Measurements from ENCODE around the gene ST3GAL2.
A peak's percentile ranks its signal among the peaks of the same experiment; 100 is the strongest.

ST3GAL2 gene

GRCh38 chr16:70380919-70381603 is 57.8 kb downstream of the ST3GAL2 start:
- TF ChIP-seq CTCF (conservative IDR thresholded peaks at IDR 0.05), result peak; percentile 39
- peak overlapping the region; percentile 93 for H3K27ac ChIP-seq

GRCh38 chr16:70380248-70380918 is 58.5 kb downstream of the ST3GAL2 start:
- H3K27ac ChIP-seq, result peak overlapping the region; percentile 93
- no peak for TF ChIP-seq CTCF (conservative IDR thresholded peaks at IDR 0.05)

GRCh38 chr16:70378869-70379493 is 59.9 kb downstream of the ST3GAL2 start:
- TF ChIP-seq CTCF (conservative IDR thresholded peaks at IDR 0.05), result no peak
- H3K27ac ChIP-seq, result peak overlapping the region; percentile 93

GRCh38 chr16:70377782-70378181 is 61.1 kb downstream of the ST3GAL2 start:
- H3K27ac ChIP-seq, result no peak overlapping the region
- TF ChIP-seq CTCF (conservative IDR thresholded peaks at IDR 0.05), result no peak

GRCh38 chr16:70375636-70376611 is 63.0 kb downstream of the ST3GAL2 start:
- H3K27ac ChIP-seq, result no peak overlapping the region
- TF ChIP-seq CTCF (conservative IDR thresholded peaks at IDR 0.05), result no peak

- TF ChIP-seq CTCF (conservative IDR thresholded peaks at IDR 0.05), result no peak
- no peak overlapping the region for H3K27ac ChIP-seq
Measured at GRCh38 chr16:70374213-70374612, 64.7 kb downstream of the ST3GAL2 start.

Data from VCaP (cell line).